Measurements from ENCODE around the gene UBE2L3.
"Not testable (repeated sequence)": the region's sequence is repeated elsewhere in the genome, so short reads cannot be mapped to it uniquely, and the experiment has no call there.

The UBE2L3 gene

DNA sequence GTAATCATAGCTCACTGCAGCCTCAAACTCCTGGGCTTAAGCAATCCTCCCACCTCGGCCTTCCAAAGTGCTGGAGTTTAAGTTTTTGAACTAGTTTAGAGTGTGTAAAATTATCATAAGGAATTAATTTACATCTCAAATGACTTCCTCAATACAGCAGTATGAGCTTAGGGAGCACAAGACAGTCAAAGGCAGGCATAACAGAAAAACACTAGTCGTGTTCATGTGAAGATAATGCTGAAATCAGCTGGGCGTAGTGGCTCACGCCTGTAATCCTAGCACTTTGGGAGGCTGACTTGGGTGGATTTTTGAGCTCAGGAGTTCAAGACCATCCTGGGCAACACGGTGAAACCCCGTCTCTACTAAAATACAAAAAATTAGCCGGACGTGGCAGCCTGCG lies 36.5 kb downstream of the UBE2L3 start:
- DNase-seq: no peak

DNA sequence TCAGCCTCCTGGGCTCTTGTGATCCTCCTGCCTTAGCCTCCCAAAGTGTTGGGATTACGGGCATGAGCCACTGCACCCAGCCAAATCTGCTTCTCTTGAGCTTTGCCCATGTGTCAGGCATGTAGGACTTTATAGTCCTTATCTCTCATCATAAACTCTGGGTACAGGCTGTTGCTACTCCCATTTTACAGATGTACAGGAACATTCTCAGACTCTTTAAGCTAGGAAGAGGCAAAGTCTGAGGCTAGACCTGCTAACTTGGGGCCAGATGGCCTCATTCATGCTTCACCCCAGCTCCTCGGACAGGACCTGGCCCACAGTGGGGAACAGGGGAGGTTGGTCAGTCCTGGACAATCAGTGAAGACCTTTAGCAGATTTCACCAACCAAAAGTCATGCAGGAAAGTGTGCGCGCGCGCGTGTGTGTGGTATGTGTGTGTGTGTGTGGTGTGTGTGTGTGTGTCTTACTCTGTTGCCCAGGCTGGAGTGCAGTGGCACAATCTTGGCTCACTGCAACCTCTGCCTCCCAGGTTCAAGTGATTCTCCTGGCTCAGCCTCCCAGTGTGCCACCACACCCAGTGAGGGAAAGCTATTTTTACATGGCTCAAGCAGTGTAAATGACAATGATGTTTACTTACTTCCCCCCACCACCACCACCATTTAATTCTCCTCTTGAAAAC lies 38.5 kb downstream of the UBE2L3 start:
- DNase-seq: no peak

DNA sequence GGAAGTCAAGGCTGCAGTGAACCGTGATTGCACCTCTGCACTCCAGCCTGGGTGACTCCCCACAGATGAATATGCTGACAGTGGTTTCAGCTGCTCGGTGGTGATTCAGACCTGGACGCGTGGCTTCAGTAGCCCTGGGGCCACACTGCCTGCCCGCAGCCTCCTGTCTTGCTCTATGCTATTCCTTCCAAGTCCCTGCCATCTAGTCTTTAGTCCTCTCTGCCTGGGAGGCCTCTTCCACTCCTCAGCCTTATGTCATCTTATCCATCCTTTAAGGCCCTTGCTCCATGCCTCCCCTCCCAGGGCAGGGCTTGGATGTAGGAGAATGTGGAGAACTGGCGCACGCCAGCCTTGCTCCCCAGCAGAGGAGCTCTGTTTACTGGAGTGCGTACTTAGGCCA lies 39.3 kb downstream of the UBE2L3 start:
- DNase-seq: no peak

DNA sequence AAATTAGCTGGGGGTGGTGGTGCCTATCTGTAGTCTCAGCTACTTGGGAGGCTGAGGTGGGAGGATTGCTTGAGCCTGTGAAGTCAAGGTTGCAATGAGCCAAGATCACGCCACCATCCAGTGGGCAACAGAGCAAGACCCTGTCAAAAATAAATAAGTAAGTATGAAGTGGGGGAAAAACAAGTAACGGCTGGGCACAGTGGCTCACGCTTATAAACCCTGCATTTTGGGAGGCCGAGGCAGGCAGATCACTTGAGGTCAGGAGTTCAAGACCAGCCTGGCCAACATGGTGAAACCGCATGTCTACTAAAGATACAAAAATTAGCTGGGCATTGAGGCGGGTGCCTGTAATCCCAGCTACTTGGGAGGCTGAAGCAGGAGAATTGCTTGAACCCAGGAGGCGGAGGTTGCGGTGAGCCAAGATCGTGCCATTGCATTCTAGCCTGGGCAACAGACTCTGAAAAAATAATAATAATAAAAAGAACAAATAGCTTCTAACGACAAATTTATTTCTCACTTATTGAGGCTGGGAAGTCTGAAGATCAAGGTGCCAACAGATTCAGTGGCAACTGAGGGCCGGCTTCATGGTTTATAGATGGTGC lies 42.1 kb downstream of the UBE2L3 start:
- not testable (repeated sequence) for DNase-seq

DNA sequence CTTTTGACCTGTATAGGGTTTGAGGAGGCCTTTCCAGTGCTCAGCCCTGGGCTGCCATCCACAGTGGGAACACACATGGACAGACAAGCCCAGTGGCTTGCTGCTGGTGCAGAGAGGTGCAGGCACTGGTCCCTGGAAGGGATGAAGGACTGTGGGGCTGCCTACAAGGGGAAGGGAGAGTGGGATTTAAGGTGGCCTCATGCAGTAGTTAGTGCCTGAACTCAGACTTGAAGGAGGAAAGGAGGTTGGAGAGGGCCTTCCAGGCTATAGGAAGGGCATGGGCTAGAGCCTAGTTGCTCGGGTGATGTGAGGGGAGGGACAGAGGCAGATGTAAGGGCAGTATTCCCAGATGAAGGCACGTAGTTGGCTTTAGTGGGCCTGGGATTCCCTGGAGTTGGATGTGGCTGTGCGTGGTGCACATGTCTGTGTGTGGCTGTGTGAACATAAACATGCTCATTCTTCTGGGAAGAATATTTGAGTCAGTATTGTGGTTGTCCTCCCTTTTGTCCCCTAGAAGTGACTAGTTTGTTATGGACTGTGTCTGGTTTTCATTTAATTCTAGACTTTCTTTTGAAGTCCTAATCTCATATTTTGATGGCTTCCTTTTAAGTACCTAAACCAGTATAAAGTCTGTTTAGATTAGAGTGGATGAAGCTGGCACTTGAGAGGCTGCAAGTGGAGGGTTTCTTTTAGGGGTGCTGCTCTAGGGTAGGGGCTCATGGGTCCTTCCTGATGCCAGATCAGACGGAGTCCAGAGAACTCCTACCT lies 43.9 kb downstream of the UBE2L3 start:
- no peak for DNase-seq

DNA sequence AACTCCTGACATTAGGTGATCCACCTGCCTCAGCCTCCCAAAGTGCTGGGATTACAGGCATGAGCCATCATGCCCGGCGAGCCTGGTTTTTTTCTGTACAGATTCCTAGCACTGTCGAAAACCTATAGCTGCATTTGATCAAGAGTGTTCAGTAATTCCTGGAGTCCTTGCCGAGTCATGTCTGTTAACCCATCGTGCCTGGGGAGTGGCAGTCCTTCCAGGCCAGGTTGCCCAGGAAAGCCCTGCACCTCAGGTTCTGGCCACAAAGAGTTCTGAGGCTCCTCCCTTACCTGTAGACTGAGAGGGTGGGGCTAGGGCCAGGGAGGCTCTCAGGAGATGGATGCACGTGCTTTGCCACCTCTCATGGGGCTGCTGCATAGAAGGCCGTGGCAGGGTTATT lies 45.3 kb downstream of the UBE2L3 start:
- DNase-seq: no peak

DNA sequence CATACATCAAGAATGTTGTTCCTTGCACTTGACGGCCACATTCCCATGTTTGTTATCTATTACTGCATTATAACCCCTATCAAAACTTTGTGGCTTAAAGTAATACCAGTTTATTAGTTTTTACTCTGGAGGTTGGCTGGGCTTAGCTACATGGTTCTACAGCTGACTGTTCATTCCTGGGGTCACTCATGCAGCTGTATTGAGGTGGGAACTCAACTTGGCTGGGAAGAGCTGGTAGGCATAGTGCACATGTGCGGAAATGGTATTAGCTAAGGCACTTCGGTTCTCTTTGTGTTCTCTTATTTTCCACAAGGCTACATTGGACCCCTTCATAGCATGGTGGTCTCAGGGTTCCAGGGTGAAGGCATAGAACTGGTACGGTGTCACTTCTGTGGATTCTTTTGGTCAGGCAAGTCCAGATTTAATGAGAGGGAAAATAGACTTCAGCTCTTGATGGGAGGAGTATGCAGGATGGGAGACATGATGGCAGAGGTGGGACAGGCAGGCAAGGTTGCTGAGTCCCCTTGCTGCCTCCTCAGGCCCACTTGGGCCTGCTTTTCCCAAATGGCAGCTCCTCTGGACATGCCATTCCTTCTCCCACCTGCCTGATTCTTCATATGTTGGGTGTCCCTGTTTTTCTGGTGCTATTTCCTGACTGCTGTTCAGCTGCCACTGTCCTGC lies 46.2 kb downstream of the UBE2L3 start:
- no peak for DNase-seq

DNA sequence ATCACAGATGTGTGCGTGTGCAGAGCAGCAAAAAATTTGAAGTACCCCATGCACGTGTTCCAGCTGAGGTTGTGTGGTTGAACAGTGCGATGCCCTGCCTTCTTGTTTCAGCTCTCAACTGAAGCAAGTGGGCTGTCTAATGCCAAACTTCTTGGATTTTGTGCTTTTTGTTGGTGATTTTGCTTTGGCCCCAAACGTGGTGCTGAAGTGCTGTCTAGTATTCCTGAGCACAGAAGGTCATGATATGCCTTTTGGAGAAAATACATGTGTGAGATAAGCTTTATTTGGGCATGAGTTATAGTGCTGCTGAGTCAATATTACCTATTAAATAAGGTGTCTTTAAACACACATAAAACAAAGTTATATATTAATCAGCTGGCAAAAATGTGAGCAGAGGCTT lies 48.2 kb downstream of the UBE2L3 start:
- DNase-seq: no peak

DNA sequence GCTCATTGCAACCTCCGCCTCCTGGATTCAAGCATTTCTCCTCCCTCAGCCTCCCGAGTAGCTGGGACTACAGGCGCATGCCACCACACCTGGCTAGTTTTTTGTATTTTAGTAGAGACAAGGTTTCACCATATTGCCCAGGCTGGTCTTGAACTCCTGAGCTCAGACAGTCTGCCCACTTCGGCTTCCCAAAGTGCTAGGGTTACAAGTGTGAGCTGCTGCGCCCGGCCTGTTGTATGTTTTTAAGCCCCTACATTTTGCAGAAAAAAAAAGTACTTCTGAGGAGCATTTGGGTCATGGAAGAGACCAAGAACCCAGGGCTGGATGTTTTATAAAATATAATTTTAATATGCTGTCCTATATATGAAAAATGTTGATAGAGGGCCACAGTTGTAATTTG lies 49.8 kb downstream of the UBE2L3 start:
- DNase-seq: not testable (repeated sequence)

DNA sequence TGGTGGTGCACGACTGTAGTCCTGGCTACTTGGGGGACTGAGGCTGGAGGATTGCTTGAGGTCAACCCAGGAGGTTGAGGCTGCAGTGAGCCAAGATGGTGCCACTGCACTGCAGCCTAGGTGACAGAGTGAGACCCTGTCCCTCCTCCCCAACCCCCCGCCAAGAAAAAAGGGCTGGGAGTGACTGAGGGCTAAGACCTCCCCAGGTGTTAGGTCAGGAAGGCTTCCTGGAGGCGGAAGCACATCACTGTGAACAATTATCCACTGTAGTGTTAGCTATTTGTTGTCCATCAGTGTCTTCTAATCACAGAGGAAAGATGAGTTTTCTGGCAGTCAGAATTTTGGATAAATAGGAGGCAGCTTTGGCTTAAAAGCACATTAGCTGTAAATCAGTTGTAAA lies 53.5 kb downstream of the UBE2L3 start:
- DNase-seq: no peak

DNA sequence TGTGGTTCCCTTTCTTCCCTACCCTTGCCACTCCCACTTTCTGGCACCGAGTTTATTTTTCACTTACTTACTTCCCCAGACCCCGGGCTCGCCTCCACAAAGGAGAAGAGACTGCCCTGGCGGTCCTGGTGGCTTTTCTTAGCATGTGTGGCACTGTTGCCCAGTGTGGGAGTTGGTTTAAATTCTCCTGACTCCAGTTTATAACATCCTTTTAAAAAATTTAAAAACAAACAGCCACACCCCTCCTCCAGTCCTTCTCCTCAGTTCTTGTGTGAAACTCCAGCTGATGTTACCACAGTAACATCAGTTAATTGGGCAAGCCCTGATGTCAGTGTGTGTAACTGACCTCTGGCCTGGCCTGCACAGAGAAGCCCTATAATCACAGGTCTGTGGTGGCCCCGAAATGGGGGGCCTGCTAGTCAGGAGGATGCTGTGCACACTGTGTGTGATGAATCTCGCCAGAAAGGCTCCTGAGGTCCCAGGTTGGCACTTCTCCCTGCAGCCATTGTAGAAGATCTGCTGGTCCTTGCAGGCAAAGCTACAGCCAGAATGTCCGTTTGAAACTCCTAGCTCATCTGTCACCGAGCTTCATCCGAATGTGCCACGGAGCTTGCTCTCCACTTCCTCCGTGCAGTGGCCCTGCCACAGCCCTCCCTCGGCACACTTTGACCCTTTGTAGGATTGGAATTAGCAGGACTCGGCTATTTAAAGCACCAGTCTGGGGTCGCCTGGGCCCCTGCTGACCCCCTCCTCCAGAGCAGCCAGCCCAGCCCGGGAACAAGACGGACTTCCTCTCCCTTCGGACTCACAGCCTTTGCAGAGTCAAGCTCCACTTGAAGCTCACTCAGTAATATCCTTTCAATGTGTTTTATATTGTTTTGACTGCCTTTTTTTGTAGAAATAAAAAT lies 54.8 kb downstream of the UBE2L3 start:
- no peak for DNase-seq

DNA sequence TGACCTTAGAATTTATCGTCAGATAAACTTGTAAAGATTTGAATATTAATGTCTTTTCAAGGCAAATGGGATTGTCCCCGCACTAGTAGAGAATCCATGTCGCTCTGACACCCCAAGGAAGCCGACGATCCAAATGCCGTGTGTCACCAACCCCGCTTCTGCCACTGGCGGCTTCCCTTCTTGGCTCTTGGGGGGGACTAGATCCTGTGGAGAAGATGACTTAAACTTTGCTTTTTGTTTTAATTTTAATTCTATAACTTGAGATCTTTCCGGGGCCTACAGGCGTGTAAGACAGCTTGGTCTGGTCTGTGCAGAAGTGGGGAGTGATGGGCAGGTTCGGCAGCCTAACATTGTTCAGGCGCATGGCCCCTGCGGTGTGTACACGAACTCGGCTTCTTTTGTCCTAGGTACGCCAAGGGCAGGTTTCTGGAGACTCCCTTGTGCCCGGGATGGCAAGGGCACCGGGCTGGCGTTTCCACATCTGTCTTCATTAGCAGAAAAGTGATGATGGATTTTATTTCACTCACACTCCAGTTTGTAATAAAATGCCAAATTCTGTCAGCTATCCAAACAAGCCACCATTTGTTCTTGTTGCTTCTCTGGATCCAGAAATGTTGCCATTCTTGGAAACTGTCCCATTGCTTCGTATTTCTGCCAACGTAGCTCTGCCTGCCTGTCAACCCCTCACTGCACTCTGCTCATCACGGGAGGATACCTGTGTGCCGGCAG lies 55.6 kb downstream of the UBE2L3 start:
- no peak for DNase-seq

DNA sequence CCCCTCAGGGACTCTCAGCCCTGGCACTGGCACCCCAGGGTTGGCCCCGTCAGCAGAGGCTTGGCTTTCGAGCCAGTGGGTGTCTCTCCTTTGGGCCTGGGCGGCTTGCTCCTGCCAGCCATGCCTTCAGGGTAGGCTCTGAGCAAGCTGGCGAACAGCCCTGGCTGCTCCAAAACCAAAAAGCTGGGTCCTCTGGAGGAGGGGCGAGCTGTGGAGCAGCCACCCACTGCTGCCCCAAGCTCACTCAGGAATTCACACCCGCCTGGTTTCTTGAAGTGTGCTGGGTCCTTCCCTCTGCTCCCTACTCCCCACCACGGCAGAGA lies 56.1 kb downstream of the UBE2L3 start:
- no peak for DNase-seq

DNA sequence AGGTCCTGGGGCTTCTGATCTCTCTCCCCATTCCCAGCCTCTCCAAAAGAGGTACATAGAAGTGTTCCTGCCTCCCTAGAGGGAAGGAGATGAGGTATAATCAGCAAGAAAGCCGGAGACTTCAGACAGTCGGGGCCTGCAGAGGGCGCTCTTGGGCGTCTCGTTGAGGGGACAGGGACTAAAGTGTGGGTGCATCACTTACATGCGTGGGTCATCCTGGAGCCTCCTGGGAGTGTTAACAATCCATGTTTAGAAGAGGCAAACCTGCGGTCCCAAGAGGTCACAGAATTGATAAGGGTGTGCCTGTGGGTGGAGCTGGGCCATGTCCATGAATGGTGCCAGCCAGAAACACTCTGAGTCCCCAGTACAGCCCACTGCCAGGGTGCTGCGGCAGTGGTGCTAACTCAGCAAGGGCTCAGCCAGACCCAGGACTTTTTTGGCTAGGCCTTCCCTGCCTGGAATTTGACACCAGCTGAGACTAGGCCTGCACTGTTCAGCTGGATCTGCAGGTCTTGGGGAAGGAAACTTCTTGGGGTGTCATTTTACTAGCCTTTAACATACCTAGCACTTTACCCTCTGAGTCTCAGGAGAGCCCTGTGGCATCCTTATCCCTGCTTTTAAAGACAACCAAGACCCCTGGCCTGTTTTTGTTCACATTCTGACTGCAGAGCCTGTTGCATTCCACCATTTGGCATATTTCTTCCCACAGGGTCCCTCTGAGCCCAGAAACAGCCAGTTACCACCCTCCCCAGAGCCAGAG lies 56.8 kb downstream of the UBE2L3 start:
- no peak for DNase-seq

DNA sequence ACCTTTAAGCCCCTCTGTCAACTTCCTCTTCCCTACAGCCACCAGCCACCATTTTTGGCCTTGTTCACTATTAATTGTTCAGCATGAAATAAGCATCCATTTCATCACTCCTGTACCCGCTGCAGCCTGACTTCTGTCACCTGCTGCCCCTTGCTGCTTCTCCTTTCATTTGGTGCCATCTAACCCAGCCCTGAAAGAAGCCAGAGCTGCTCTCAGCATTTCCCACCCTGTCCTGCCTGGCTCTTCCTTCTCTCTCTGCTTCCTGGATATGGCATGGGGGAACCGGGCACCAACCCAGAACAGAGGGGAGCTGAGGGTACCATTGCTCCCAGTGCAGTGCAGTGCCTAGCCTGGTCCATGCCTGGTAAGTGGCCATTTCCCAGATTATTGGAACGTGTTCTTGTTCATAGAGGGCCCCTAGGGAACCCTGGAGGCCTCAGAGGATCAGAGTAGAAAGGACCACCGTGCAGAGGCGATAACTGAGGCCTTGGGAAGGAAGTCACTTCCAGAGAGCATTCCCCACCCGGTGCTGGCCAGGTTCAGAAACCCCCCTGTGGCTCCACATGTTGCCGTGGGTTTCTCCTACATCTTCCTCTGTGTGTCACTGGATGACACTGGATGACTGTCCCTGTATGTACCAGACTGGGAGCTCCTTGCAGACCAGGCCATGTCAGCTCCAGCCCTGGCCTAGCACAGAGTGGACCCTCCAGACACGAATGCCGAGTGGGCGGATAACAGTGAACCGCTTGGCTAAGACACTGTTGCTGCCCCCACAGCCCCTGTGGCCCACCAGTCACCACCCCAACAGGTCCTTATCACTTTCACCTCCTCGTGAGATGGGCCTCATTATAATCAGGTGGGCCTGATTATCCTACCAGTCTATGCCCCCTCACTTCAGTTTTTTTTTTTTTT lies 57.6 kb downstream of the UBE2L3 start:
- no peak for DNase-seq

DNA sequence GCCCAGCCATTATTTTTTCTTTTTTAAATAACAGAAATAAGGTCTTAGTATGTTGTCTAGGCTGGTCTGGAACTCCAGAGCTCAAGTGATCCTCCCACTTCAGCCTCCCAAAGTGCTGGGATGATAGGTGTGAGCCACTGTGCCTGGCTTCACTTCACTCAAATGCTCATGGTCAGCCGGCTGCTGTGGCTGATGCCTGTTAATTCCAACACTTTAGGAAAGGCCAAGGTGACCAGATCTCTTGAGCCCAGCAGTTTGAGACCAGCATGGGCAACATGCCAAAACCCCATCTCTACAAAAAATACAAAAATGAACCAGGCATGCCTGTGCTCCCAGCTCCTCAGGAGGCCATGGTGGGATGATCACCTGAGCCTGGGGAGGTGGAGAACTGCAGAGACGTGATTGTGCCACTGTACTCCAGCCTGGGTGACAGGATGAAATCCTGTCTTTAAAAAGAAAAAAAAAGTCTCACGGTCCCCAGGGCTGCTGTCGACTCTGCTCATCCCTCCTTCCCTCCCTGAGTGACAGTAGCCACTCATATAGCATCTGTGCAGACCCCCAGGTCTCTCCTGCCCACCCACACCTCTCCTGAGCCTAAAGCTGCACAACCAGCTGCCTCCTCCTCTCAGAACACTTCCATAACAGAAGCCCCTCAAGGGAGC lies 58.7 kb downstream of the UBE2L3 start:
- no peak for DNase-seq

DNA sequence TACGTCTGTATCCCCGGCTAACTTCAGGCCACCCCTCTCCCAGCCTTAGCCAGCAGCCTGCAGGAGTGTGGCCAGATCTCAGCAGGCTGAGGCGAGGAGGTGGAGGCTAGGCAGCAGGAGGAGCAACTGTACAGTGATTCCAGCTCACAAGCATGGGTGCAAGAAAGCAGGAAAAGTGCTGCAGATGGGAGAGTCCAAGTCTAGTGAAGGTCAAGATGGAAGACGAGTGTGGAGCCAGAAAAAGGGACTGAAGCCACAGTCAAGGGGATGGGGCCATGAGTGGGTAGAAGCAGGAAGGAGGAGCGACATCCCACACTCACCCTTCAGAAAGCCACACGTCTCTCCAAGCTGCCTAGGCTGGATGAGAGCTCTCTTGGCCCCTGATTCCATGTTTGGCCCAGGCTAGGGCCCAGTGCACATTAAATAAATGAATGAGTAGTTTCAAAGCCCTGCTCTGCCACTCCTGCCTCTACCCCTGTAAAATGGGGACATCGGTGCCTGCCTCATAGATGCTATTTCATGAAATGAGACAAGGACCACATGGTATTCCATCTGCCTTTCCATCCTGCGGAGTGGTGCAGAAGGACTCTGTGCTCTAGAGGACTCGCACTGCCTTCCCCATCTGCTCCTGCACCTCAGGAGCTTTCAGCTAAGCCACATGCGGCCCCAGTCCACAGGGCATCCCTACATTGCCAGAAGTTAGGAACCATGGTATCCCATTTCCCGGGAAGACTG lies 59.4 kb downstream of the UBE2L3 start:
- DNase-seq: no peak

DNA sequence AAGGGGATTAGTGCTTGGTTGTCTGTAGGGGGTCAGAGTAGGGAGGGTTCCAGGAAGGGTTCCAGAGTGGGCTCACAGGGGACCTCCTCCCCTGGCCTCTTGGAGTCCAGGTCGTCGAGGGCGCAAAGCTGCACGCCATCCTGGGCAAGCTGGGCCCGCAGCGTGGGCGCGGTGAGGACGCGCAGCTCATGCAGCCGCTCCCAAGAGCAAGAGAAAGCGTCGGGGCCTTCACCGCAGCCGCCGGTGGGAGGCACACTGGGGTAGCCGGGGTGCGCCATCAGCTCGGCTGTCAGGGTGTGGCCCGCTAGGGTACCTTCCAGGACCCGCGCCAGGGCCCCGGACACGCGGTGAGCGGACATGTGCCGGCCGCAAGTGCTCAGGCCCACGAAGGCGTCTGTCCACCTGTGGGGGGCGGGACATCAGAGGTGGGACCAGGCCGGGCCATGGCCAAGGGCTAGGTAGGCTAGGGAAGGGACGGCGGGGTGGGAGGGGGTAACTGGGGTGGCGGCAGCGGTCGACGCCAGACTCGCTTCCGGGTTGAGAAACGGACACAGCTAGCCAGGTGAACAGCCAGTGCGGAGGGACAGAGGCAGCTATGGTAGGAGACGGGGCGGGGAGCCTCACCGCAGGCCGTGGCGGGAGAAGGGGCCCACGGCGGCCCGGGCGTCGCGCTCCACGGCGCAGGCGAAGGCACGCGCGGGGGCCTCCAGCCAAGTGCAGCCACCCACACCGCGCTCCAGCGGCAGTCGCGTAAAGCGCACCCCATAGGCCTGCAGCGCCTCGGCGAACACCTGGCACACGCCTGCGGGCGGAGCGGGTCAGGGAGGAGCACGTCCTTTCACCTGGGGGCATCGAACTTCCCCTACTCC lies 61.1 kb downstream of the UBE2L3 start:
- DNase-seq: peak; percentile 51
